ENCODE data around the gene RAPGEF4. TPM values are rescaled to one million over a fixed set of nuclear protein-coding genes. Genes with fewer than 3 reads are reported as not detected.
A peak's percentile ranks its signal among the peaks of the same experiment; 100 is the strongest.

Gene RAPGEF4
- total RNA-seq, 1 donor from 2014 or later: 18.6 TPM

DNA sequence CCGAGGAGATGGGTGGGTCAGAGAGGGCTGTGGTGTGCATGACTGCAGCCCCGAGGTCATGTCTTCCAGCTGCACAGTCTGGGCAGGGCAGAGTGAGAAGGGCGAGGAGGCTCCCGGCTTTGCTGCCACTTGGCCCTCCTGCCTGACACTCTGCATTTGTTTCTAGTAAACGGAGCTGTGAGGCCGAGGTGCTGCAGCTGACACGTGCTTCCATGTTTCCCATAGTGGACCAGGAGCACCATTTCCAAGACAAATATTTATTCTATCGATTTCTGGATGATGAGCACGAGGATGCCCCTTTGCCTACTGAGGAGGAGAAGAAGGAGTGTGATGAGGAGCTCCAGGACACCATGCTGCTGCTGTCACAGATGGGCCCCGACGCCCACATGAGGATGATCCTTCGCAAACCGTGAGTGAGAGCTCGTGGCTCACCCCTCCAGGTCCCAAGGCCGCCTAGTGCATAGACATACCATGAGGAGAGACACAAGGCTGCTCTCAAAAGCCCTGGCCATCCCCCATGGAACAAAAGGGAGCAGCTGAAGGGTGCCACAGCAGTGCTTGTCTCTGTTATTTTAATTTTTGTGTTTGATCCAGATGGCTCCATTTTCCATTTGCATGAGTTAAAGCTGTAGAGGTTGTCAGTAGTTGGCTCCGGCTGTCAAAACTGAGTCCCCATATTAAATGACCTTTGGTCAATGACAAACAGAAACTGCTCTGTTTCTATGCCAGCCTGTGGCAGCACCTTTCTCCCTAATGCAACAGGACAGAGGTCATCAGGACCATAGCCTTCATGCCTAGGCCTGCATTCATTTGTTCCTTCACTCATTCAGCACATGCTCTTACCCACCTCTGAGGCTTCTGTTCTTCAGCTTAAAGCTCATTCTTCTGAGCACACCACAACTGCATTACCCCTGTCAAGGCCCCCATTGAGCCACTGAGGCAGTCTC, 231.7 kb downstream of the RAPGEF4 start:
- DNase-seq (ENCODE audit: low spot score): no peak

DNA sequence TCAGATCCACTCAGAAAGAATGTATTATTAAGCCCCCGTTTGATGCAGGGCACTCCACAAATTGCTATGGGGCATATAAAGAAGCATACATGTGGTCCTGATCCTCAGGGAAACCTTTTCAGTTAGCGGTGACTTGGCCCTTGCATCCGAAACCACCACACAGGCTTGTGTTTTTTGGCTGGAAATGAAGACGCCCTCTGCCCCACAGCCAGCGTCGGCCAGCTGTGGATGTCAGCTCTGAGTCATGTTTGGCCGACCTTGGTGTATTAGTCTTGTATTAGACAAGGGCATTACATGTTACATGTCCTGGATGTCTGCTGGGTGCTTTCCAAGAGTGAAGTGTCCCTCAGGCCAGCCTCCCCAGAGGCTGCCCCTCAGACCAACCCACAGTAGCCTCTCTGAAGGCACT, 232.4 kb downstream of the RAPGEF4 start:
- DNase-seq (ENCODE audit: low spot score): peak; percentile 66

DNA sequence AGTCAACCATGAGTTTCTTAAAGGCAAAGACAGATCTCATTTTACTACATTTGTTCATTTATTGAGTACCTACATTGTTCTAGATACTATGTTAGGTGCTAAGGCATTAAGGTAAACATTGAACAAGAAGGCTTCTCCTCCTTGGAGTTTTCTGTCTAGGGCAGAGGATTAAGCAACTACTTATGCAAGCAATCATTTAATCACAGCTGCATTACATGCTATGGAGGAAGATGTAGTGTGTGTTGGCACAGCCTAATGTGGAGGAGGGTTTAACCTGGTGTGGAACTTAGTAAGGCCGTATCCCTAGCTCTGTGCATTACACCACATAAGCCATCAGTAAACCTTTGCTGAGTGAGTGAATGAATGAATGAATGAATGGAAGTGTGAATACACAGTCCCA, 233.5 kb downstream of the RAPGEF4 start:
- DNase-seq (ENCODE audit: low spot score): no peak

DNA sequence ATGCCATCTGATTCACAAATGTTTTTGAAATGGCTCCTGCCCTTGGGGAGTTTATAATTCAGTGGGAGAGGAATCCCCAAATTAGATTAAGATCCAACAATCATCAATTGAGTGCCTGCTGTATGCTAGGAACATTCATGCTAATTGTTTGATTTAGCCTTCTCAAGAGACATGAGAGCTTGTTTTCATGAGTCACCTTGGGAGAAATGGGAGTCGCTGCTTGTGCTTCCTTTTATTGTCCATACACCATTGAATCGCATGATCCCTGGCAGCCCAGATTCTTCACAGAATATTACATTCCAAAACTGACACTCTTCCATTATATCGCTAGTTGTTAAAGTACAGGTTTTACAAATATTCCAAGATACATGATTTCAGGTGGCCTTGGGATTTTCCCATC, 234.0 kb downstream of the RAPGEF4 start:
- no peak for DNase-seq (ENCODE audit: low spot score)

GRCh38 chr2:172970660-172971059, 235.0 kb downstream of the RAPGEF4 start:
- DNase-seq (ENCODE audit: low spot score): no peak

DNA sequence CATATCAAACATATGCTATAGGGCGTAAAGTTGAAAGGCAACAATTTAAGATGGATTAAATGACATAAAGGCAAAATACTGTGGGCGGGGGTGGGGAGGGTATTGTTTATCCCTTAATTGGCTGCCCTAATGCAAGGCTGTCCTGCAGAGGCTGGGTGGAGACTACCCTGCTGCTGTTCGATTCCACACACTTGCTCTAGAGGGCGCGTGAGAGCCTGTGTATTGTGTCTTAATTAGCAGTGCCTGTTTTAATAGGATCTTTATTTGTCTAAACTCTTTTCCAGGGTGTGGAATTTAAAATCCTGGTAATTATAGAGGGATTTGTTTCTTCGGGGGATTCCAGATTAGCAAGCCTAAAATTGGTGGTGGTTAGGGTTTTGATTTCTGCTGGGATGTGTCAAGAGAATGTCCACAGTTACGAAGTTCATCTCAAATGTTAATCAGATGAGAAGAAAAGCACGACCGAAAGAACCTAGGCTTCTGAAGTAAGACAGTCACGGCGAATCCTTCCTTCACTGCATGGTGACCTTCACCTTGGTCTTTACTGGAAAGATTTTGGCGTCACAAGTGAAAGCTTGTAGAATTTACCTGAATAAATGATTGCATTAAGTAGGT, 236.5 kb downstream of the RAPGEF4 start:
- DNase-seq (ENCODE audit: low spot score): no peak

- DNase-seq (ENCODE audit: low spot score): no peak
Observed at GRCh38 chr2:172974762-172975161, 239.1 kb downstream of the RAPGEF4 start.

DNA sequence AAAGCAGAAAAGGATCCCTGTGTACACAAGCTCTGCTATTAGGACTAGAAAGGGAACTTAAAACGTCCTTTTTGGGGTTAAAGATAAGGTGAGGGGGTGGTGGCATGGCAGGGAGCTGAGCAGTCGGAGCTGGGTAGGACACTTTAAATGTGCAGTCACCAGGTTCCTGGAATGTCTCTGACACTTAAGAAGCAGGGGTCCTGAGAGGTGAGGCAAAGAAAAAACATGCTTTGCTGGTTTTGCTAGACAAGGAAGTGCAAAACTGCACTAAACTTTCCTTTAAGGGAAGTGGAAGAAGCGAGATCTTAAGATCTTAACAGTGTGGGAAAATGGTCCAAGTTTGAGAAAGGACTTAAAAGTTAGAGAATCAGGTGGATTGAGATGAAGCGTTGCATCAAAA, 240.5 kb downstream of the RAPGEF4 start:
- DNase-seq (ENCODE audit: low spot score): no peak

GRCh38 chr2:172976816-172977215, 241.2 kb downstream of the RAPGEF4 start:
- no peak for DNase-seq (ENCODE audit: low spot score)

DNA sequence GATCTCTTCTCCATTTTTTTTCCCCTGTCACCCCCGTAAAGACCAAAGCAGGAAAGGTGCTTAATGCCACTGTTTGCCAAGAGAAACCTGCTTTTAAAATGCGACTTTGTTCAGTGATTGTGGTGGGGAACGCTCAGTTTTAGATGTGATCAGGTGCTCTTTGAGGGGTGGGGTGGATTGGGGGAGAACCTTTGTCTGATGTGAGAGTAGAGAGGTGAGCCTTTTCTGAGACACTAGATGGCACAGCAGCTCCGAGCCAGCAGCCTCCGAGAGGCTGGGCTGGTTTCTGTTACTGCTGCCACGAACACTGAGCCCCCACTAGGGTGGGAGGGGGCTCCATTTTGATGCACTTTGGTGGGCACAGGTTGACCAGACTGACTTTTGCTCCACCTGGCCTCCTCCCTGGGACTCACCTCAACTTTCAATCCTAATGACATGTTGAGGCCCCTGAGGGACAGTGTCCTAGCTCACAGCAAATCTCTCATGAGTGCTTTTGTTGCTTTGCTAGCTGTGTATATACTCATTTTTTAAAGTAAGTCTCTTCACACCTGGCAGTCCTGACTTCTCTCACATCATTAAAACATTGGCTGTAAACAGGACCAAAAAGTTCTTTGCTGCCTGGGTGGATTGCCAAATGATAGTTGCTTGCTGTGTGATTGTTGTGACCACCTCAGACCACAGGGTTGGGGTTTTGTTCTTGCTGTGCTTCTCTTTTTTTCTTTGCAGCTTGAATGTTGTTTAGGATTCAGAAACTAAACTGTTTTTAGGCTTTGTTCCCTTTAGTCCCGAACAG, 241.8 kb downstream of the RAPGEF4 start:
- no peak for DNase-seq (ENCODE audit: low spot score)

GRCh38 chr2:172978063-172978383, 242.4 kb downstream of the RAPGEF4 start:
- no peak for DNase-seq (ENCODE audit: low spot score)

- peak; percentile 46 for DNase-seq (ENCODE audit: low spot score)
Observed at GRCh38 chr2:172985139-172985892, 249.7 kb downstream of the RAPGEF4 start.

DNA sequence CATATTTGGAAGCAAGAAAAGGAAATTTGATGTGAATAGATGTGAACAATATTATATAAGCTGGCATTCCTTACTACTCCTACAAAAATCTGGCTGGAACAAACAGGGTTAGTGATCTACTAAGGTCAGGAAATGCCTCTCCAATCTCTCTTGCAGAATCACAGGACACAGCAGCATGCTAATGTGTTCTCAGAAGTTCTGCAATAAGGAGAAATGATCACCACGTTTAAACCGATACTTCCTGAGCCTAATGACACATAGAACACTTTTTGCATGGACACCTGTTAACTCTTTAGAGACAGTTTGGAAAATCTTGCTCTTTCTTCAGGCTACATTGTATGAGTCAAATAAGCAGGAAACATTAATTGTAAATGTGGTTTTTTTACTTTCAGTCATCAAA, 250.4 kb downstream of the RAPGEF4 start:
- DNase-seq (ENCODE audit: low spot score): no peak

DNA sequence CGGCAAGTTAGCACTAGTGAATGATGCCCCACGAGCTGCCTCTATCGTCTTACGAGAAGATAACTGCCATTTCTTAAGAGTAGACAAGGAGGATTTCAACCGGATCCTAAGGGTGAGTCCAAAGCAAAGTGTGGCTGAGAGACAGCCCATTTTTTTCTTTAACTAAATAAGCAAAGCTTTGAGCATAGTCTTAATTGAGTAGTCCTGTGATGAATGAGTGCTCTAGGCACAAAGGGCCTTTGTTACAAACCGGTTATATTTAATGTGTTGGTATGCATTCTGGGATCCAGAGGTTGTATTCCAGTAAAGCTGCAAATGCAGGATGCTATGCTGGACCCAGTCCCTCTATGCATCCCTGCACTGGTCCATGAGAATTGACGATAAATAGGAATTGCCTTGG, 253.1 kb downstream of the RAPGEF4 start:
- no peak for DNase-seq (ENCODE audit: low spot score)

GRCh38 chr2:172991031-172991430, 255.4 kb downstream of the RAPGEF4 start:
- no peak for DNase-seq (ENCODE audit: low spot score)

DNA sequence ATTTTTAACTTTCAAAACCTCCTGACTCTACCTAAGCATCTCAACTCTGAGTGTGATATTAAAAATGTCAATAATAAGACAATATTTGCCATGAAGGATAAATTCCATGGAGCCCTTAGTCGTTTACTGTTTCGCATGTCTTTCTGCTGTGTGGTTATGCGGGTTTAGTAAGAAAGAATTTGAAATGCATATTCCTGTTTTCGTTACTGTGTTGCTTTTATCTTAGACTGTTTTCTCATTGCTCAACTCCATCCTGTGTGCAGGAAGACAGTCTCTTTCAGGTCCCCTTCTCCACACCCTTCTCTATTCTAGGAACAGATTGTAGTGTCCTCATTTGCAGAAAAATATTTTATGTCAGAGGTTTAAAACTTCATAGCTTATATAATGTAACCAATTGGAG, 257.5 kb downstream of the RAPGEF4 start:
- DNase-seq (ENCODE audit: low spot score): no peak

- no peak for DNase-seq (ENCODE audit: low spot score)
Observed at GRCh38 chr2:172993931-172994717, 258.5 kb downstream of the RAPGEF4 start.

- no peak for DNase-seq (ENCODE audit: low spot score)
Observed at GRCh38 chr2:172994864-172995263, 259.2 kb downstream of the RAPGEF4 start.

- DNase-seq (ENCODE audit: low spot score): peak; percentile 53
Observed at GRCh38 chr2:172995323-172996244, 259.9 kb downstream of the RAPGEF4 start.
